SK-N-MC (cell line): ENCODE measurements around the gene SWT1.
A peak's percentile ranks its signal among the peaks of the same experiment; 100 is the strongest.

ENCODE experiments used
- DNase-seq: peaks from one replicate; pipeline ENCODE4 v3.0.0-alpha.2; 2011; ENCODE audit warnings: low read depth, low spot score
- H3K27ac ChIP-seq: fragments of 200-600 bp; sonication (generic); 2 replicates; pipeline ENCODE4 v1.5.1; 2016; ENCODE audit warnings: mixed run types
- H3K36me3 ChIP-seq: fragments of 200-600 bp; sonication (generic); 2 replicates; pipeline ENCODE4 v1.6.1; 2017; ENCODE audit warnings: antibody characterized with exemption, low read length, mixed read lengths; ENCODE audit not compliant: insufficient read depth
- H3K4me3 ChIP-seq: fragments of 200-600 bp; sonication (generic); 2 replicates; pipeline ENCODE4 v1.5.1; 2016
- H3K9ac ChIP-seq: fragments of 200-600 bp; sonication (generic); 2 replicates; pipeline ENCODE4 v1.8.0; 2017; ENCODE audit warnings: mixed run types, mixed read lengths; ENCODE audit not compliant: insufficient read length
- H3K9me3 ChIP-seq: fragments of 200-600 bp; sonication (generic); 2 replicates; pipeline ENCODE4 v1.6.1; 2017; ENCODE audit warnings: low read depth, mild to moderate bottlenecking, antibody characterized with exemption, low read length, moderate library complexity, mixed read lengths
- EZH2 ChIP-seq: fragments of 200-600 bp; sonication (generic); IDR thresholded peaks from one replicate; pipeline ENCODE4 v1.6.1; 2017; ENCODE audit warnings: antibody characterized with exemption
- FOXP2 ChIP-seq: optimal IDR thresholded peaks from 2 replicates; pipeline ENCODE3; 2011; ENCODE audit warnings: mild to moderate bottlenecking, moderate library complexity; ENCODE audit not compliant: insufficient read depth; ENCODE audit errors: extremely low read length, control extremely low read depth
- POLR2AphosphoS5 ChIP-seq: IDR thresholded peaks from 2 replicates; pipeline ENCODE4 v1.6.1; 2012; ENCODE audit warnings: mild to moderate bottlenecking, low read depth, low read length, borderline replicate concordance

The SWT1 gene

GRCh38 chr1:185305419-185305818 is 148.5 kb downstream of the SWT1 start:
- Histone ChIP-seq H3K9me3 (no peaks in the 10 kb centered on the region), H3K4me3 (no peak overlapping the region), H3K9ac (no peak overlapping the region), H3K27ac (no peak overlapping the region), H3K36me3 (peaks cover 100% of the 10 kb centered on the region)
- TF ChIP-seq EZH2: no peak
- TF ChIP-seq POLR2AphosphoS5: no peak
- no peak for TF ChIP-seq FOXP2
- DNase-seq: no peak

- Histone ChIP-seq H3K4me3 (no peak overlapping the region), H3K27ac (no peak overlapping the region), H3K36me3 (peaks cover 90% of the 10 kb centered on the region), H3K9ac (no peak overlapping the region), H3K9me3 (no peaks in the 10 kb centered on the region)
- TF ChIP-seq EZH2 (no peak), POLR2AphosphoS5 (no peak), FOXP2 (no peak)
- no peak for DNase-seq
Observed at GRCh38 chr1:185308126-185308525, 151.2 kb downstream of the SWT1 start.

GRCh38 chr1:185309566-185309965 is 152.6 kb downstream of the SWT1 start:
- H3K9ac ChIP-seq: no peak overlapping the region
- no peak overlapping the region for H3K4me3 ChIP-seq
- no peak for DNase-seq
- H3K27ac ChIP-seq: peak overlapping the region; percentile 37; the same call in 1 of the 2 replicates
- peaks cover 87% of the 10 kb centered on the region for H3K36me3 ChIP-seq
- TF ChIP-seq EZH2 (no peak), POLR2AphosphoS5 (no peak), FOXP2 (no peak)
- no peaks in the 10 kb centered on the region for H3K9me3 ChIP-seq

GRCh38 chr1:185311589-185312225 is 154.7 kb downstream of the SWT1 start:
- no peak overlapping the region for H3K9ac ChIP-seq
- peak overlapping the region; percentile 92 for H3K4me3 ChIP-seq
- no peaks in the 10 kb centered on the region for H3K9me3 ChIP-seq
- TF ChIP-seq EZH2 (no peak), POLR2AphosphoS5 (0 out of 2 replicates have a peak, but pooled peaks have one; percentile 4)
- peaks cover 79% of the 10 kb centered on the region for H3K36me3 ChIP-seq
- H3K27ac ChIP-seq: no peak overlapping the region
- no peak for DNase-seq

- DNase-seq: no peak
- Histone ChIP-seq H3K9ac (peak overlapping the region; percentile 98), H3K27ac (0 out of 2 replicates have a peak overlapping the region, but pooled peaks have one; percentile 33), H3K36me3 (peaks cover 70% of the 10 kb centered on the region), H3K9me3 (no peaks in the 10 kb centered on the region), H3K4me3 (peak overlapping the region; percentile 92)
- TF ChIP-seq EZH2: no peak
- no peak for TF ChIP-seq POLR2AphosphoS5
- TF ChIP-seq FOXP2: no peak
Observed at GRCh38 chr1:185312361-185313138, 155.6 kb downstream of the SWT1 start.

GRCh38 chr1:185314411-185314810 is 157.4 kb downstream of the SWT1 start:
- H3K27ac ChIP-seq: peak overlapping the region; percentile 0; the same call in 1 of the 2 replicates
- peak overlapping the region; percentile 92 for H3K4me3 ChIP-seq
- H3K9ac ChIP-seq: peak overlapping the region; percentile 98
- DNase-seq: no peak
- no peaks in the 10 kb centered on the region for H3K9me3 ChIP-seq
- TF ChIP-seq FOXP2: no peak
- TF ChIP-seq EZH2: no peak
- no peak for TF ChIP-seq POLR2AphosphoS5
- peaks cover 52% of the 10 kb centered on the region for H3K36me3 ChIP-seq

- no peak for TF ChIP-seq EZH2
- no peak for TF ChIP-seq POLR2AphosphoS5
- no peak for TF ChIP-seq FOXP2
- H3K36me3 ChIP-seq: peaks cover 40% of the 10 kb centered on the region
- H3K27ac ChIP-seq: peak overlapping the region; percentile 90
- H3K4me3 ChIP-seq: peak overlapping the region; percentile 92
- H3K9ac ChIP-seq: peak overlapping the region; percentile 98
- DNase-seq: no peak
- H3K9me3 ChIP-seq: no peaks in the 10 kb centered on the region
Observed at GRCh38 chr1:185315445-185316071, 158.6 kb downstream of the SWT1 start.
